ENCODE results near the gene CPSF3.

The CPSF3 gene

GRCh38 chr2:9474361-9475057, 51.1 kb downstream of the CPSF3 start, which contains the start of gene IAH1 (continued):
- TF ChIP-seq PBX3 (CRISPR knock-in tag; IDR thresholded peaks at IDR 0.05) (0 out of 2 replicates have a peak, but pooled peaks have one; percentile 45), ZSCAN30 (tag by site-specific recombination; IDR thresholded peaks at IDR 0.05) (peak; percentile 9; the same call in 1 of the 2 replicates), ZBTB6 (tag by site-specific recombination; IDR thresholded peaks at IDR 0.05) (peak; percentile 35; the same call in 1 of the 2 replicates), ZNF76 (tag by site-specific recombination; IDR thresholded peaks at IDR 0.05; ENCODE audit: borderline replicate concordance, low read depth) (peak; percentile 42; the same call in 1 of the 2 replicates)

GRCh38 chr2:9477914-9478313, 54.5 kb downstream of the CPSF3 start:
- no peaks in the 10 kb centered on the region; the same call in 1 of the 2 replicates for H3K4me1 ChIP-seq (ENCODE audit: control insufficient read depth, insufficient read depth, low read length)
- peaks cover 11 to 66% of the 10 kb centered on the region in 2 experiments for H3K36me3 ChIP-seq (ENCODE audit: control insufficient read depth in 2 of 2, insufficient read depth in 1 of 2, low read length in 2 of 2)
- no peak for TF ChIP-seq ZNF10 (tag by site-specific recombination; IDR thresholded peaks at IDR 0.05)
- TF ChIP-seq MZF1 (tag by site-specific recombination; IDR thresholded peaks at IDR 0.05; ENCODE audit: borderline replicate concordance): no peak
- TF ChIP-seq BCL6B (tag by site-specific recombination; IDR thresholded peaks at IDR 0.05): no peak
- TF ChIP-seq MYNN (tag by site-specific recombination; IDR thresholded peaks at IDR 0.05; ENCODE audit: borderline replicate concordance): no peak
- TF ChIP-seq ZNF37A (tag by site-specific recombination; IDR thresholded peaks at IDR 0.05): no peak
- TF ChIP-seq SCRT2 (tag by site-specific recombination; IDR thresholded peaks at IDR 0.05): no peak
- TF ChIP-seq ZBTB48 (tag by site-specific recombination; IDR thresholded peaks at IDR 0.05): no peak
- TF ChIP-seq ZNF155 (tag by site-specific recombination; IDR thresholded peaks at IDR 0.05): no peak
- no peak for TF ChIP-seq ZSCAN23 (tag by site-specific recombination; IDR thresholded peaks at IDR 0.05)
- no peak for TF ChIP-seq ZEB2 (tag by site-specific recombination; IDR thresholded peaks at IDR 0.05)
- no peak for TF ChIP-seq ZNF513 (tag by site-specific recombination; IDR thresholded peaks at IDR 0.05)
- TF ChIP-seq ZNF677 (tag by site-specific recombination; IDR thresholded peaks at IDR 0.05): no peak
- POLR2A ChIA-PET: no interaction called here
- H3K27ac ChIP-seq (ENCODE audit: extremely low read depth, low read depth, low read length): no peak overlapping the region
- CTCF ChIA-PET: interaction anchor here (0.5 kb wide), 1 partner anchor 582 kb away, joined by 3 read pairs; no protein-coding TSS in a partner anchor
- H3K9me3 ChIP-seq (ENCODE audit: control insufficient read depth, insufficient read depth, low read depth, low read length): no peaks in the 10 kb centered on the region
- no peak overlapping the region for H3K4me3 ChIP-seq (ENCODE audit: low read depth, low read length)

- Histone ChIP-seq H3K27ac (ENCODE audit: extremely low read depth, low read depth, low read length) (no peak overlapping the region), H3K4me1 (ENCODE audit: control insufficient read depth, insufficient read depth, low read length) (no peaks in the 10 kb centered on the region; the same call in 1 of the 2 replicates), H3K4me3 (ENCODE audit: low read depth, low read length) (no peak overlapping the region), H3K36me3 (ENCODE audit: control insufficient read depth in 2 of 2, insufficient read depth in 1 of 2, low read length in 2 of 2) (peaks cover 17 to 66% of the 10 kb centered on the region in 2 experiments), H3K9me3 (ENCODE audit: control insufficient read depth, insufficient read depth, low read depth, low read length) (no peaks in the 10 kb centered on the region)
- POLR2A ChIA-PET: no interaction called here
- CTCF ChIA-PET: interaction anchor here (0.5 kb wide), 1 partner anchor 583 kb away, joined by 3 read pairs; no protein-coding TSS in a partner anchor
- TF ChIP-seq ZNF791 (tag by site-specific recombination; IDR thresholded peaks at IDR 0.05): no peak
These were observed 55.1 kb downstream of the CPSF3 start for GRCh38 chr2:9478526-9478925.
